H1 (cell line): ENCODE results near the gene GPA33. TPM values are rescaled to one million over a fixed set of nuclear protein-coding genes. Genes with fewer than 3 reads are reported as not detected.

Experiments
- CBX8 ChIP-seq: fragments of 300-800, 300-1000 bp; sonication (generic); IDR thresholded peaks from 2 replicates; pipeline ENCODE4 v1.7.1; 2016; ENCODE audit warnings: low read depth, low read length, borderline replicate concordance
- CEBPB ChIP-seq: IDR thresholded peaks from 2 replicates; pipeline ENCODE4 v1.6.1; 2012; ENCODE audit warnings: low read depth, low read length
- HDAC6 ChIP-seq: IDR thresholded peaks from one replicate; pipeline ENCODE4 v1.7.1; 2012; ENCODE audit warnings: low read depth, mild to moderate bottlenecking, inconsistent platforms, low read length, moderate library complexity
- POLR2AphosphoS5 ChIP-seq: IDR thresholded peaks from 2 replicates; pipeline ENCODE4 v1.6.1; 2011; ENCODE audit warnings: low read depth, low read length
- SRF ChIP-seq: IDR thresholded peaks from 2 replicates; pipeline ENCODE4 v1.6.1; 2011; ENCODE audit warnings: mild to moderate bottlenecking, low read depth, low read length, moderate library complexity
- TBP ChIP-seq: IDR thresholded peaks from 2 replicates; pipeline ENCODE4 v1.6.1; 2011; ENCODE audit warnings: low read depth, low read length, improper control_type of control experiment
- polyA plus RNA-seq, 7 experiments: library from polyadenylated mRNA; depleted of rRNA in 3 of 7; stranded (reverse) in 5 of 7; unstranded in 2 of 7; fragments of >200 nt in 5 of 7; fragments of 200-250 nt in 2 of 7; gene quantifications; 1 replicate in 5 of 7; 2 replicates in 1 of 7; 4 replicates in 1 of 7; pipeline versions ENCODE4 v1.2.1 to v1.2.3, GENCODE V29; 2011 to 2013; ENCODE audit warnings: missing spikeins in 2 of 7, mixed read lengths in 2 of 7
- total RNA-seq: library from RNA; stranded (reverse); fragmentation: NEBNext Ultra II Directional; extraction: Animal tissue kit (Norgen Biotek cat#: 25700); gene quantifications from 2 replicates; pipeline ENCODE4 v1.2.1, GENCODE V29; 2021

GPA33 gene
- total and polyA plus RNA-seq, 2 of the 8 experiments (the other 6 are each of a cell fraction or from before 2014, with no cell fraction given), result 0.19 to 0.67 TPM

- TF ChIP-seq SRF (no peak), POLR2AphosphoS5 (no peak), CEBPB (no peak), TBP (no peak), HDAC6 (no peak), CBX8 (no peak)
These were observed 4.1 kb downstream of the GPA33 start (continued) for GRCh38 chr1:167086033-167086432.
